Loucy (cell line): ENCODE results near the gene PRR5L.

Experiments used
- H2AFZ ChIP-seq: fragments of 200-600 bp; sonication (generic); 2 replicates; pipeline ENCODE4 v1.6.0; 2016; ENCODE audit warnings: antibody characterized with exemption, mild to moderate bottlenecking, low read length, moderate library complexity
- H3F3A ChIP-seq: fragments of 200-600 bp; 2 replicates; pipeline ENCODE4 v1.6.0; 2016; ENCODE audit warnings: antibody characterized with exemption, low read depth, mild to moderate bottlenecking
- H3K27me3 ChIP-seq: fragments of 200-600 bp; sonication (generic); 2 replicates; pipeline ENCODE4 v1.6.1; 2014; ENCODE audit warnings: low read length, mild to moderate bottlenecking; ENCODE audit not compliant: insufficient read depth, poor library complexity, severe bottlenecking
- H3K36me3 ChIP-seq: fragments of 200-600 bp; sonication (generic); 2 replicates; pipeline ENCODE4 v1.6.1; 2016; ENCODE audit warnings: low read length; ENCODE audit not compliant: insufficient read depth
- H3K4me1 ChIP-seq: fragments of 200-600 bp; sonication (generic); 2 replicates; pipeline ENCODE4 v1.5.1; 2014; ENCODE audit warnings: low read length, mild to moderate bottlenecking; ENCODE audit not compliant: insufficient read depth, poor library complexity, severe bottlenecking
- H3K4me2 ChIP-seq: fragments of 200-600 bp; sonication (generic); 2 replicates; pipeline ENCODE4 v1.6.0; 2014; ENCODE audit warnings: antibody characterized with exemption, low read length, low read depth, mild to moderate bottlenecking; ENCODE audit not compliant: poor library complexity, severe bottlenecking
- H3K4me3 ChIP-seq: fragments of 200-600 bp; sonication (generic); 2 replicates; pipeline ENCODE4 v1.5.1; 2014; ENCODE audit warnings: low read length, mild to moderate bottlenecking, mixed read lengths; ENCODE audit not compliant: poor library complexity, severe bottlenecking
- H3K79me2 ChIP-seq: fragments of 200-600 bp; sonication (generic); 2 replicates; pipeline ENCODE4 v1.6.1; 2014; ENCODE audit warnings: low read length; ENCODE audit not compliant: insufficient read depth
- H3K9ac ChIP-seq: fragments of 200-600 bp; sonication (generic); 2 replicates; pipeline ENCODE4 v1.6.0; 2014; ENCODE audit warnings: mild to moderate bottlenecking, low read depth, low read length, moderate library complexity; ENCODE audit not compliant: poor library complexity, severe bottlenecking
- H3K9me2 ChIP-seq: fragments of 200-600 bp; sonication (generic); replicated peaks from 2 replicates; pipeline ENCODE4 v1.6.1; 2016; ENCODE audit warnings: low read depth, low read length, mixed read lengths
- H3K9me3 ChIP-seq: fragments of 200-600 bp; sonication (generic); 2 replicates; pipeline ENCODE4 v1.6.1; 2014; ENCODE audit warnings: mild to moderate bottlenecking, antibody characterized with exemption, low read length, low read depth; ENCODE audit not compliant: insufficient read depth
- H4K20me1 ChIP-seq: fragments of 200-600 bp; sonication (generic); 2 replicates; pipeline ENCODE4 v1.6.0; 2014; ENCODE audit warnings: antibody characterized with exemption, low read length, mild to moderate bottlenecking; ENCODE audit not compliant: insufficient read depth, poor library complexity, severe bottlenecking
- EZH2phosphoT487 ChIP-seq: fragments of 200-600 bp; IDR thresholded peaks from 2 replicates; pipeline ENCODE4 v1.6.1; 2018; ENCODE audit warnings: antibody characterized with exemption, mild to moderate bottlenecking, moderate library complexity, borderline replicate concordance
- TF ChIP-seq, protein P1 (sequence below): fragments of 200-600 bp; sonication (generic); conservative IDR thresholded peaks from 2 replicates; pipeline ENCODE4 v1.5.1; 2014; ENCODE audit warnings: mild to moderate bottlenecking, antibody characterized with exemption, low read length

The PRR5L gene

DNA sequence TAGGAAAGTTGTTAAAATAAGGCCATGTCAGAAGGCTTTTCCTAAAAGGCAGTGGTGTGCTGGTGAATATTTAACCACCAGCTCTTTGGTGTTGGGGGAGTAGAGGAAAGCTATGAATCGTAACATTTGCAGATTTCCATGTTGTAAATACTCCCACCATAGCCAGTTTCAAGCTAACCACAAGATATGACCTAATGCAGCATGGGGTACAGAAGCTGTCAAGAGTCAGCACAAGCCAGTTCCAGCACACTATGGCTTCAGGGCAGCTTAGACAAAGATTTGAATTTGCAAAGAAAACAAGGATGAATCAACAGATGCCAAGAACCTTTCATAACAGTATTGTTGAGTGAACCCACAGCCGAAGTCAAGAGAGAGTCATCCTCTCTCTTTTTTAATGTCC, 46.8 kb upstream of the PRR5L start:
- H4K20me1 ChIP-seq: no peaks in the 10 kb centered on the region
- no peaks in the 10 kb centered on the region for H3K27me3 ChIP-seq
- H3K36me3 ChIP-seq: no peaks in the 10 kb centered on the region
- TF ChIP-seq, protein P1, sequence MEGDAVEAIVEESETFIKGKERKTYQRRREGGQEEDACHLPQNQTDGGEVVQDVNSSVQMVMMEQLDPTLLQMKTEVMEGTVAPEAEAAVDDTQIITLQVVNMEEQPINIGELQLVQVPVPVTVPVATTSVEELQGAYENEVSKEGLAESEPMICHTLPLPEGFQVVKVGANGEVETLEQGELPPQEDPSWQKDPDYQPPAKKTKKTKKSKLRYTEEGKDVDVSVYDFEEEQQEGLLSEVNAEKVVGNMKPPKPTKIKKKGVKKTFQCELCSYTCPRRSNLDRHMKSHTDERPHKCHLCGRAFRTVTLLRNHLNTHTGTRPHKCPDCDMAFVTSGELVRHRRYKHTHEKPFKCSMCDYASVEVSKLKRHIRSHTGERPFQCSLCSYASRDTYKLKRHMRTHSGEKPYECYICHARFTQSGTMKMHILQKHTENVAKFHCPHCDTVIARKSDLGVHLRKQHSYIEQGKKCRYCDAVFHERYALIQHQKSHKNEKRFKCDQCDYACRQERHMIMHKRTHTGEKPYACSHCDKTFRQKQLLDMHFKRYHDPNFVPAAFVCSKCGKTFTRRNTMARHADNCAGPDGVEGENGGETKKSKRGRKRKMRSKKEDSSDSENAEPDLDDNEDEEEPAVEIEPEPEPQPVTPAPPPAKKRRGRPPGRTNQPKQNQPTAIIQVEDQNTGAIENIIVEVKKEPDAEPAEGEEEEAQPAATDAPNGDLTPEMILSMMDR: no peak
- TF ChIP-seq EZH2phosphoT487: no peak
- H3K4me2 ChIP-seq: no peak overlapping the region
- no peaks in the 10 kb centered on the region for H3F3A ChIP-seq
- no peak overlapping the region for H2AFZ ChIP-seq
- H3K9me2 ChIP-seq: no peaks in the 10 kb centered on the region
- H3K9me3 ChIP-seq: no peaks in the 10 kb centered on the region
- H3K4me3 ChIP-seq: no peak overlapping the region
- no peaks in the 10 kb centered on the region for H3K79me2 ChIP-seq
- H3K9ac ChIP-seq: no peak overlapping the region
- no peaks in the 10 kb centered on the region for H3K4me1 ChIP-seq

DNA sequence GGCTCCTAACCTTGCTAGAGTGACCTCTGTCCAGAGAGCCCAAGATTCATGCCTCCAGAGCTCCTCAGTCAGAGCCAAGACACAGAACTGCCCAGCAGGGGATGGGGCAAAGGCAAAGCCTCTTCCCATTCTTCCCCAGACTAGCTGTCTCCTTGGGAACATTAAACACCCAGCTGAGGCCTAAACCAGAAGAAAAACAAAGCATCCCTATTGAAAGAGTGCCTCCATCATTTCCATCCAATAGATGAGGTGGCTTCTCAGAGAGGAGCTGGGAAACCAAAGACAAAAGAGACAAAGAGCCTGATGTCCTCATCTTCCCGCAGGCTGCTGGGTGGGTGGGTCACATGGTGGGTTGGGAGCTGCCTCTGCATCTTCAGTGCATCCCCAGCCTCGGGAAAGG, 44.3 kb upstream of the PRR5L start:
- Histone ChIP-seq H3K79me2 (no peaks in the 10 kb centered on the region), H3K9ac (no peak overlapping the region), H3K4me3 (no peak overlapping the region), H3K4me2 (no peak overlapping the region), H2AFZ (no peak overlapping the region), H3K4me1 (no peaks in the 10 kb centered on the region), H3F3A (no peaks in the 10 kb centered on the region), H3K9me2 (no peaks in the 10 kb centered on the region), H3K27me3 (no peaks in the 10 kb centered on the region), H4K20me1 (no peaks in the 10 kb centered on the region), H3K9me3 (no peaks in the 10 kb centered on the region), H3K36me3 (no peaks in the 10 kb centered on the region)
- no peak for TF ChIP-seq EZH2phosphoT487
- TF ChIP-seq, protein P1: no peak

DNA sequence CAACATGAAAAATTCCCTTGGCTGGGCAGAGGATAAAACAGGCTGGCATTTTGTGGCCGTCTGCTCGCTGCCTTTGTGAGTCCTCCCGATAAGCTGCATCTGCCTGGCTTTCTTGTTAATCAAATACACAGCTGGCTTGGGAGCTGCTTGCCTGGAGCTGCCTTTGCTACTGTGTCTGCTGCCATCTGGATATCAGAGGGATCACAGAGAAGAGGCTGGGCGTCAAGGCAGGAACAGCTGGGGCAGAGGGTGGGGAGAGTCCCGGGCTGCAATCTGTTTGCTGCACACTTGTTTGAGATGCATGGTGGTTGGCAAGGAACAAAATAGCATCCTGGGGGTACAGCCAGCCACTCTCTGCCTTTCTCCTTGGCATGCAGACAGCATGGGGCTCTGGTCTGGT, 42.9 kb upstream of the PRR5L start:
- no peaks in the 10 kb centered on the region for H3K79me2 ChIP-seq
- H3K4me2 ChIP-seq: no peak overlapping the region
- H3K9me3 ChIP-seq: no peaks in the 10 kb centered on the region
- no peaks in the 10 kb centered on the region for H3F3A ChIP-seq
- H3K4me1 ChIP-seq: no peaks in the 10 kb centered on the region
- no peak for TF ChIP-seq EZH2phosphoT487
- TF ChIP-seq, protein P1: no peak
- no peaks in the 10 kb centered on the region for H3K27me3 ChIP-seq
- H2AFZ ChIP-seq: no peak overlapping the region
- H3K9me2 ChIP-seq: no peaks in the 10 kb centered on the region
- no peak overlapping the region for H3K9ac ChIP-seq
- H3K36me3 ChIP-seq: no peaks in the 10 kb centered on the region
- no peaks in the 10 kb centered on the region for H4K20me1 ChIP-seq
- no peak overlapping the region for H3K4me3 ChIP-seq
